ENCODE data around the gene AGBL1.

AGBL1 gene

DNA sequence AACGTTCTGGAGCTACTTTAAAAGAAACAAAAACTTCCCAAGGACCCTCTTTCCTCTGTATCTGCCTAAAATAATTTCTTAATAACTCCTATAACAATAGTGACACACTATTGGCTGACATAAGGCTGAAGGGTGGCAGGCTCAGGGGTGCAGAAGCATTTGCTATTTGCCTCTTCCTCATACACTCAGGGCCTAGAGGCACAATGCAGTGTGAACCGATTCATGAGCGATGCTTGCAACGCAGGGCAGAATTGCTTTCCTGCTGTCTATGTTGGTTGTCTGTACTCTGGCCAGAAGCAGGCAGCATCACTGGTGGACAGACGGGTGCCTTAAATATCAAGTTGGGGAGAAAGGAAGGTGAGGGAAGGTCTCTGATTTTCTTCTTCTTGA is 157.4 kb downstream of the AGBL1 start:
- Histone ChIP-seq H3K79me2 (ENCODE audit: insufficient read depth, low read length) (no peaks in the 10 kb centered on the region), H3K9me2 (replicated peaks; ENCODE audit: insufficient read depth, low read length) (no peaks in the 10 kb centered on the region), H3K36me3 (ENCODE audit: low read length) (no peaks in the 10 kb centered on the region), H3K9ac (ENCODE audit: low read length) (no peak overlapping the region), H2AFZ (ENCODE audit: low read depth, low read length, severe bottlenecking) (no peak overlapping the region), H3K4me3 (ENCODE audit: insufficient read depth, low read length, poor library complexity, severe bottlenecking) (no peak overlapping the region), H4K20me1 (ENCODE audit: low read depth, low read length) (no peaks in the 10 kb centered on the region), H3K4me2 (ENCODE audit: low read depth, low read length, poor library complexity, severe bottlenecking) (no peak overlapping the region), H3F3A (ENCODE audit: insufficient read depth) (no peaks in the 10 kb centered on the region), H3K9me3 (ENCODE audit: insufficient read depth, low read length) (no peaks in the 10 kb centered on the region), H3K27me3 (ENCODE audit: low read length) (no peaks in the 10 kb centered on the region), H3K27ac (ENCODE audit: low read depth, low read length) (no peak overlapping the region)
- TF ChIP-seq, protein P1, sequence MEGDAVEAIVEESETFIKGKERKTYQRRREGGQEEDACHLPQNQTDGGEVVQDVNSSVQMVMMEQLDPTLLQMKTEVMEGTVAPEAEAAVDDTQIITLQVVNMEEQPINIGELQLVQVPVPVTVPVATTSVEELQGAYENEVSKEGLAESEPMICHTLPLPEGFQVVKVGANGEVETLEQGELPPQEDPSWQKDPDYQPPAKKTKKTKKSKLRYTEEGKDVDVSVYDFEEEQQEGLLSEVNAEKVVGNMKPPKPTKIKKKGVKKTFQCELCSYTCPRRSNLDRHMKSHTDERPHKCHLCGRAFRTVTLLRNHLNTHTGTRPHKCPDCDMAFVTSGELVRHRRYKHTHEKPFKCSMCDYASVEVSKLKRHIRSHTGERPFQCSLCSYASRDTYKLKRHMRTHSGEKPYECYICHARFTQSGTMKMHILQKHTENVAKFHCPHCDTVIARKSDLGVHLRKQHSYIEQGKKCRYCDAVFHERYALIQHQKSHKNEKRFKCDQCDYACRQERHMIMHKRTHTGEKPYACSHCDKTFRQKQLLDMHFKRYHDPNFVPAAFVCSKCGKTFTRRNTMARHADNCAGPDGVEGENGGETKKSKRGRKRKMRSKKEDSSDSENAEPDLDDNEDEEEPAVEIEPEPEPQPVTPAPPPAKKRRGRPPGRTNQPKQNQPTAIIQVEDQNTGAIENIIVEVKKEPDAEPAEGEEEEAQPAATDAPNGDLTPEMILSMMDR (IDR thresholded peaks at IDR 0.05; ENCODE audit: insufficient read depth, low read length, poor library complexity, severe bottlenecking), result no peak
- no peak for TF ChIP-seq EZH2phosphoT487 (conservative IDR thresholded peaks at IDR 0.05; ENCODE audit: low read length)

- H3K27me3 ChIP-seq (ENCODE audit: low read length), result no peaks in the 10 kb centered on the region
- H2AFZ ChIP-seq (ENCODE audit: low read depth, low read length, severe bottlenecking), result no peak overlapping the region
- no peaks in the 10 kb centered on the region for H4K20me1 ChIP-seq (ENCODE audit: low read depth, low read length)
- no peaks in the 10 kb centered on the region for H3F3A ChIP-seq (ENCODE audit: insufficient read depth)
- H3K79me2 ChIP-seq (ENCODE audit: insufficient read depth, low read length), result no peaks in the 10 kb centered on the region
- H3K4me2 ChIP-seq (ENCODE audit: low read depth, low read length, poor library complexity, severe bottlenecking), result no peak overlapping the region
- no peaks in the 10 kb centered on the region for H3K9me2 ChIP-seq (replicated peaks; ENCODE audit: insufficient read depth, low read length)
- H3K4me3 ChIP-seq (ENCODE audit: insufficient read depth, low read length, poor library complexity, severe bottlenecking), result no peak overlapping the region
- H3K27ac ChIP-seq (ENCODE audit: low read depth, low read length), result no peak overlapping the region
- H3K36me3 ChIP-seq (ENCODE audit: low read length), result no peaks in the 10 kb centered on the region
- H3K9ac ChIP-seq (ENCODE audit: low read length), result no peak overlapping the region
- H3K9me3 ChIP-seq (ENCODE audit: insufficient read depth, low read length), result no peaks in the 10 kb centered on the region
- TF ChIP-seq EZH2phosphoT487 (conservative IDR thresholded peaks at IDR 0.05; ENCODE audit: low read length), result no peak
- TF ChIP-seq, protein P1 (IDR thresholded peaks at IDR 0.05; ENCODE audit: insufficient read depth, low read length, poor library complexity, severe bottlenecking), result no peak
Measured at GRCh38 chr15:86247249-86247955, 167.7 kb downstream of the AGBL1 start.

- Histone ChIP-seq H3K4me2 (ENCODE audit: low read depth, low read length, poor library complexity, severe bottlenecking) (no peak overlapping the region), H4K20me1 (ENCODE audit: low read depth, low read length) (no peaks in the 10 kb centered on the region), H3K9me2 (replicated peaks; ENCODE audit: insufficient read depth, low read length) (no peaks in the 10 kb centered on the region), H3K4me3 (ENCODE audit: insufficient read depth, low read length, poor library complexity, severe bottlenecking) (no peak overlapping the region), H3F3A (ENCODE audit: insufficient read depth) (no peaks in the 10 kb centered on the region), H3K36me3 (ENCODE audit: low read length) (no peaks in the 10 kb centered on the region), H3K27ac (ENCODE audit: low read depth, low read length) (no peak overlapping the region), H3K79me2 (ENCODE audit: insufficient read depth, low read length) (no peaks in the 10 kb centered on the region), H2AFZ (ENCODE audit: low read depth, low read length, severe bottlenecking) (no peak overlapping the region), H3K9me3 (ENCODE audit: insufficient read depth, low read length) (no peaks in the 10 kb centered on the region), H3K27me3 (ENCODE audit: low read length) (no peaks in the 10 kb centered on the region), H3K9ac (ENCODE audit: low read length) (no peak overlapping the region)
- TF ChIP-seq EZH2phosphoT487 (conservative IDR thresholded peaks at IDR 0.05; ENCODE audit: low read length), result no peak
- TF ChIP-seq, protein P1 (IDR thresholded peaks at IDR 0.05; ENCODE audit: insufficient read depth, low read length, poor library complexity, severe bottlenecking), result no peak
Measured at GRCh38 chr15:86255247-86255646, 175.6 kb downstream of the AGBL1 start.

All from SU-DHL-6 (cell line).